ENCODE results near the gene OTOP1.
"Not testable (repeated sequence)": the region's sequence is repeated elsewhere in the genome, so short reads cannot be mapped to it uniquely, and the experiment has no call there.

OTOP1 gene

DNA sequence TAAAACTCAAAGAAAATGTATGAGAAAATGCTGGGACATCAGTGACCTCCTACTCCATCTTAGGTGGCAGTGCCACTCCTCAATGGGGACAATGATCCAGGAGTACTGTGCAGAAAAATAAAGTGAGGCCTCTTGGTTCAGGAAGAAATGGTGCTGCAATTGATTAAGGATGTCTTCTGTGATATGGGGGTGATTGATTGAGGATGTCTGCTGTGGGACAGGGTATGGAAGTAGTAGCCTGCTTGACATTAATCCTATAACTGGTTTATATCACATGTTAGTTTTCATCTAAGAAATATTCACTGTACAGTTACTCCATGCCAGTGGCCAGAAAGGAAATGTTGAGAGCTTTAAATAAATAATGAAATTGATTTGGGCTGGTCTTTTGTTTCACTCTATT lies 20.5 kb downstream of the OTOP1 start:
- no peak overlapping the region for H3K4me3 ChIP-seq (replicated peaks; ENCODE audit: low read depth, low read length)
- no peak for DNase-seq (ENCODE audit: low read depth)
- TF ChIP-seq CTCF (IDR thresholded peaks at IDR 0.05; ENCODE audit: low read length, missing control alignments) = no peak

GRCh38 chr4:4204401-4204745 lies 22.4 kb downstream of the OTOP1 start:
- TF ChIP-seq CTCF (IDR thresholded peaks at IDR 0.05; ENCODE audit: low read length, missing control alignments) = no peak
- DNase-seq (ENCODE audit: low read depth) = no peak
- no peak overlapping the region for H3K4me3 ChIP-seq (replicated peaks; ENCODE audit: low read depth, low read length)

DNA sequence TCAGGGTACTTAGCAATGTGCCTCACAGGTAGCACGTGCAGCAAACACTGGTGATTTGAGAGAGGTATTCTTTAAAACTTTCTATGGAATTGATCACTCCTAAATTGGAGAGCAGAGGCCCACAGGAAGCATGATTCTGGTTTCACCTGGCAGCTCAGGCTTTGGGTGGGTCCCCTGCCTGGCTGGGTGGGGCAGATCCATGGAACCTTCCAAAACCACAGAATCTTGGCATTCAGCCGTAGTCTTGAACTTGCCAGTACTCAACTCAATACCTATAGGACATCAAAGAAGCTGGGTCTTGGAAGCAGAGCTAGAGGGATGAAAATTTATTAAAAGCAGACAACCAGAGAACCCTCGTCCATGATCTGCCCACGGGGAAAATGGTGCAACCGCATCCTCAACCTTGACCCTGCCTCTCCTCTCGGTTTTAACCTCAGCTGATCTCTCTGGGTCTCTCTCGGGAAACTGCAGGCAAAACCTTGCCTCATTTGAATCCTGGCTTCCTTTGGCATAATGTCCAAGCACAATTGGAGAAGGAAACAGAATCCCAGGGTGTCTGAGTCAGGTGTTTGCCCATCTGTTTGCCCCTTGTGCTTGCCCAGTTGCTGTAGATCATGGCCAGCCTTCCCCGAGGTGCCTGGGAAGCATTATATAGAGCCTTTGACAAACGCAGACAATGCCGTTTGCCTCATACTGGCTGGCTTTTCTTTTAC lies 22.9 kb downstream of the OTOP1 start:
- no peak for TF ChIP-seq CTCF (IDR thresholded peaks at IDR 0.05; ENCODE audit: low read length, missing control alignments)

GRCh38 chr4:4202510-4202909 lies 24.2 kb downstream of the OTOP1 start:
- DNase-seq (ENCODE audit: low read depth) = no peak
- no peak overlapping the region for H3K4me3 ChIP-seq (replicated peaks; ENCODE audit: low read depth, low read length)
- TF ChIP-seq CTCF (IDR thresholded peaks at IDR 0.05; ENCODE audit: low read length, missing control alignments) = no peak

More for the DNA sequence above, 22.9 kb downstream of the OTOP1 start:
- DNase-seq (ENCODE audit: low read depth) = no peak
- H3K4me3 ChIP-seq (replicated peaks; ENCODE audit: low read depth, low read length) = no peak overlapping the region

GRCh38 chr4:4200624-4201023 lies 26.1 kb downstream of the OTOP1 start:
- DNase-seq (ENCODE audit: low read depth) = no peak
- no peak overlapping the region for H3K4me3 ChIP-seq (replicated peaks; ENCODE audit: low read depth, low read length)
- no peak for TF ChIP-seq CTCF (IDR thresholded peaks at IDR 0.05; ENCODE audit: low read length, missing control alignments)

- DNase-seq (ENCODE audit: low read depth) = no peak
- no peak for TF ChIP-seq CTCF (IDR thresholded peaks at IDR 0.05; ENCODE audit: low read length, missing control alignments)
- no peak overlapping the region for H3K4me3 ChIP-seq (replicated peaks; ENCODE audit: low read depth, low read length)
Measured at GRCh38 chr4:4195354-4195753, 31.4 kb downstream of the OTOP1 start.

DNA sequence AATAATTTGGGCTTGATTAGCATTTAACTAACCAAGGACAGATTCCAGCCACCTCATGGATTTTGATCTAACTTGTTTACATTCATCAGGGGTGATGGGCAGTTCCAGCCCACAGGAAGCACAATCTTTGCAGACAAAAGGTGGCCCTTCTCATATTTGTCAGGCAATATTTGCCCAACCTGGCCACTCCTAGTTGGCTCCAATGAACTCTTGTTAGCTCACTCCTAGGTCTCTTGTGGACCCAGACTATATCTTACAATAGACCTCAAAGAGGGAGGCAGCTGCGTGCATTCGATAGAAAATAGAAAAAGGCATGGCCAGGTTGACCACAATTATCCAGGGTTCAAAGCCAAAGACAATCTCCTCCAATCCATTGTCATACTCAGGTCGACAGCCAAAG lies 38.2 kb downstream of the OTOP1 start:
- H3K4me3 ChIP-seq (replicated peaks; ENCODE audit: low read depth, low read length); DNase-seq (ENCODE audit: low read depth): not testable (repeated sequence)

Data from fibroblast of pulmonary artery (primary cell).